T-helper 22 cell (primary cell): ENCODE data around the gene UCP1.

Experiments used
- DNase-seq: peaks from one replicate; pipeline ENCODE4 v3.0.0-alpha.2; 2020; ENCODE audit warnings: low read depth

UCP1 gene, protein sequence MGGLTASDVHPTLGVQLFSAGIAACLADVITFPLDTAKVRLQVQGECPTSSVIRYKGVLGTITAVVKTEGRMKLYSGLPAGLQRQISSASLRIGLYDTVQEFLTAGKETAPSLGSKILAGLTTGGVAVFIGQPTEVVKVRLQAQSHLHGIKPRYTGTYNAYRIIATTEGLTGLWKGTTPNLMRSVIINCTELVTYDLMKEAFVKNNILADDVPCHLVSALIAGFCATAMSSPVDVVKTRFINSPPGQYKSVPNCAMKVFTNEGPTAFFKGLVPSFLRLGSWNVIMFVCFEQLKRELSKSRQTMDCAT

DNA sequence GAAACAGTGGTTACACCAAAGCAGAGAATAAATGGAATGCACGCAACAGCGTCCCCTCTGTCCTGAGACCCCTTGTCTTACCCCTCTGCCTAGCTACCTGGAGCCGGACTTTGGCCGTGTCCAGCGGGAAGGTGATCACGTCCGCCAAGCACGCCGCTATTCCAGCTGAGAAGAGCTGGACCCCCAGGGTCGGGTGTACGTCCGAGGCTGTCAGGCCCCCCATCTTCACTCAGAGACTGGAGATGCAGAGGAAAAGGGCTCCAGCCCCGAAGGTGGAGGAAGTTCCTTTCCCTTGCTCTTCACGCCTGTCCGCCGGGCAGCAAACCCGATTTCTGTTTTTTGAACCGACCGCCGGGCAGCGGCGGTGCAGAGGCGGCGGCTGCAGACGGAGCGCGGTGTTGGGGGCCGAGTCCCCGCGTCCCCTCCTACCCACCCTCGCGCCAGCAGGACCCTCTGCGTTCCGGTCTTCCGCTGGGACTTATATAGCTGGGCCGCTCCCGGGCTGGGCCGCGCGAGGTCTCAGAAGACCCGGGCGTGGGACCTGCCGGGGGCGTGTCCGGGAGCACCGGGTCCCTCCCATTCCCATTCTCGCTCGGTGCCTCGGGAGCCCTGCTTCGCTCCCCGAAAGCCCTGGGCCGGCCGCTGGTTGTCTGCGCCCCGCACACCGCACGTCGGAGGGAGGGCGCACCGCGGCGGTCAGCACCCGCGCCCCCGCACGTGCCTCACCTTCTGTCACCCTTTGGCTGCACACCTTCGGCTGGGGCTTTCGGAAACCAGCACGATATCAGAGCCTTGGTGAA lies at the start of gene UCP1:
UCP1 (minus strand) TSS at position 455 of the 800 bp plus-strand sequence; CDS start at position 223, 232 bp downstream.
- no peak for DNase-seq

DNA sequence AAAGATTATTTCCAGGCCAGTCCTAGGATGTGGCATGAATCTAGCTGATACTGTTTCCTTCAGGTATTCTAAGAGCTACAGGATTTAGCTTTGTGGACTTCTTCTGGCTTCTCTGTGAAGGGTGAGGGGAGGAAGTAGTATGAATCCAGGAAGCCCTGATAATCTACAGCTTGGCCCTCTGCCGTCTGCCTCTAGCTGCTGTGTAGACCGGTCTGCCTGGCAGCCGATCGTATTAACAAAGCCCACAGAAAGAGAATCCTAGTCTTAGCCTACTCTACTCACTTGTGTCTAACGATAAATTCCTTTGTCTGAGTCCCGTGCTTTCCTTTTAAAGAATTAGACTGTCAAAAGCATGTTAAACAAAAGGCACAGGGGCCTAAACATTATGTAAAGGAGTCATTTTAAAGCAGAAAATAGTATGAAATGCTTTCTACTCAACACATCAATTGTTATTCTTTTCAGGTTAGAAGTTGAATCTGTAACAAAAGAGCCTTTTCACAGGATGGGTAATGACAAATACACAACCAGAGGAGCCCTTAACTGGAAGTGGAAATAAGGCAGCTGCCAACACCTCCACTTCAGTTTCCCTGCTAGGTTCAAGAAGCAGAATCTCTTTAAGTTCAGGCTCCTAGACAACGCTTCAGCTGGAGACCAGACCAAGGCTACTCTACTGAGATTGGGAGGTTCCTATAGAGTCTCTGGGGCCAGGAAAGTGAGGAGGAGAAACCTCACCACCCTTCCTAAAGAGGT lies 48.9 kb upstream of the UCP1 start:
- DNase-seq: no peak

DNA sequence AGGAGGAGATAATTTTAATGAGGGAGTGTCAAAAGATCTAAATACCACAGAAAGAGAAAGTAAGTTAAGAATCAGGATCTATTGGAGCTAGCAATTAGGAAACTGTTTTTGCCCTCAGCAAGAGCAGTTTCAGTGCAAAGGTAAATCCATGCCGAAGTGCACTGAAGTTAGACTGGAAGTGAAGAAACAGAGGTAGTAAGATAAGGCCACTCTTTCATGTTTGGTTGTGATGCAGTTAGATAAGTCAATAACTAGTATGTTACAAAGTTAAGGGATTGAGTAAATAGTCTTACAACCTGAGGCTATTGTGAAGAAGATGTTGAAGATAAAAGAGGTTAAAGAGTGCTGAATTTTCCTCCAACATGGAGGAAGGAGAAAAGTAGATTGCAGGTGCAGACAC lies 46.7 kb upstream of the UCP1 start:
- no peak for DNase-seq

DNA sequence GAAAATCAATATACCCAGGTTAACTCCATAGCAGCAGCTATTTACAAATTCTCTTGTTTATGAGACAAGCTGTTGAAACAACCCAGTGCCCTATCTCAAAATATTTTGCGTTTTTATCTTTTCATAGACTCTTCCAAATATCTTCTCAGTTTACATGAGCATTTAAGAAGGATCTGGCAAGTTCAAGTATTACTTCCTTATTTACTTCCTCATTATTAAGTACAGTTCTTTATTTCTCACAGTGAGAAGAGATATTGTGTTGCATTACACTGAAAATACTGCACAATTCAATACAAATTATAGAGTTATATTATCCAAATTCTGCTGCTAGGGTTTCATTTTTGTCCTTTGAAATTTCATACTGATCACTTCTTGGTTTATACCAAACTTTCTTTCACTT lies 43.6 kb upstream of the UCP1 start:
- DNase-seq: no peak

DNA sequence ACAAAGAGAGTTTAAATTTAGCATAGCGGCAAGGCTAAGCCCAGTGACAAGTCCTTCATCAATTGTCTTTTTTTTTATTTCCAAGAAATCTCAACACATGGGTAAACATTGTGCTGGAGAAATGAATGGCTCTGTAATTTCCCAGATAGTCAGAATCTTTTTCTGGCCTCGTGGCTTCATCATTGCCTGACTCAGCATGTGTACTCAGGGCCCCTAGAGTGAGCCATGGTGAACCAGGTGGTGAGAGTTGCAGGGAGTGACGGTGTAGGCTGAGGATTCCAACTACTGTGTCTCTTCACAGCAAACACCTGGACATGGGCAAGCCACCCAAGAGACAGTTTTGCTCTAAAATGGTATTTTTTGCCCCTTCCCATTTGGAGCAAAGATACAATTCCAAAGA lies 43.1 kb upstream of the UCP1 start:
- DNase-seq: no peak

DNA sequence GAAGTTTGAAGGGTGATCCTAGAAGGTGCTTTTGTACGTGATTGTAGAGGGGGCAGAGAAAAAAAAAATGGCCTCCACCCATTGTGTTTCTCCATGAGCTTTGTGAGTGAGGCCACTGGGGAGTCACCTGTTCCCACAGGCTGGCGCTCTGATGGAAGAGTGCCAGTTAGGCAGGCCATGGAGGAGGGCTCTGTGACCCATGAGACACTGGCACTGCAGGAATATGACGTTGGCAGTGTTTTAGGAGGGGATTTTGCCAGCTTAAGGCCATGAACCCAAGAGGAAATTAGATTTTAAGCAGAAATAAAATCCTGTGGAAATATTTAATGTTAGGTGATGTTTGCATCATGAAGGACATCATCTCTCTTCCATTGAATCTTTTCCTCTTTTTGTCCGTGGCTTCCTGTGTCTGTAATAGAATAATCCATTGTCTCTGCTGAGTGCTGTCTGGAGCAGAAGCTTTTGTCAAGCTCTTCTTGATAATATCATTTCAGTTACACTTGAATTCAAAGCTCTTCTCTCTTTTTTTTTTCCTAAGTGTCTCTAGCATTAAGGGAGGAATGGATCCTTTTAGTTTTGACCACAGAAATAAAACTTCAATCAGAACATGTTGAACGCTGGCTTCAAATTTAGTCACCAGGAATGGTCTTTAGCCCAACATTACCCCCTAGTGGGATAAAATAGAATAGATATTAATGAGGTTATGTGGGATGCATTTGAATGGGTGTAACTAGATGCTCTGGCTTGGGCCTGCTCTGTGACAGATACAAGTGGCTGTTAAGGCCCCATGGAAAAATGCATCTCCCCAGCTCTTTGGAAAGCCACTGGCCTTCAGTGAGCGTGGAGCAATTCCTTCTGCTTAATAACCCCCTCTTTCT lies 41.0 kb upstream of the UCP1 start:
- DNase-seq: no peak

DNA sequence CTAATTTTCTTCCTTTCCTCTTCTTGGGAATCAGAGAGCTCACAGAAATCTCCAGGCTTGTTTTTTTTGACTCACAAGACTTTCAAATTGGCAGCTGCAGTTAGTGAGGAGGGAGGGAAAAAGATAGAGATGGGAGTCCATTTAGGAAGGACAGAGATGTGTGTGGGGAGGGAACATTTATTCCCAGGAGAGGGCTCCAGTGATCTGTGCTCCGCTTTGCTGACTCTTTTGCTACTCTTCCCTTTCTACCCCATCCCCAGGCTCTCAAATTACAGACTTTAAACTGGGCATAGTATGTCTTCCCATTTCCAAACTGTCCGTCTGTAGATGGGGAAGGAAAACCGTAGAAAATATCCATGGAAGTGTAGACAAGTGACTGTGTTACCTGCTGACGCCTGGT lies 39.1 kb upstream of the UCP1 start:
- no peak for DNase-seq

DNA sequence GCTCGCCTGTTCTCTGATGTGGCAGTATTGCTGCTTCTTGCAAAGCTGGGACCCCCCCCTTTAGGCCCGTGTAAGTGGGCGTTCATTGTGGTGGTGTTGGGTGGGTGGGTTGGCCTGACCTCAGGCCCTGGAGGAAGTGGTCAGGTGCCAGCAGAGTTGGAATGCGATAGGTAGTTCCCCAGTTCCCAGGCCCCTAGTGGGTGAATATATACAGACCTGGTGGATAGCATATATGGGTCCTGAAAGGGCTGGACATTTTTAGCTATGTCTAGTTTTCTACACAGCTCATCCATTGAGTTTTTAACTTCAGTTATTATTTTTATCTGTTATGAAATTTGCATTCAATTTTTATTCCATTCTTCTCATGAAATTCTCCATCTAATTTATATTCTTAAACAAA lies 35.8 kb upstream of the UCP1 start:
- no peak for DNase-seq

DNA sequence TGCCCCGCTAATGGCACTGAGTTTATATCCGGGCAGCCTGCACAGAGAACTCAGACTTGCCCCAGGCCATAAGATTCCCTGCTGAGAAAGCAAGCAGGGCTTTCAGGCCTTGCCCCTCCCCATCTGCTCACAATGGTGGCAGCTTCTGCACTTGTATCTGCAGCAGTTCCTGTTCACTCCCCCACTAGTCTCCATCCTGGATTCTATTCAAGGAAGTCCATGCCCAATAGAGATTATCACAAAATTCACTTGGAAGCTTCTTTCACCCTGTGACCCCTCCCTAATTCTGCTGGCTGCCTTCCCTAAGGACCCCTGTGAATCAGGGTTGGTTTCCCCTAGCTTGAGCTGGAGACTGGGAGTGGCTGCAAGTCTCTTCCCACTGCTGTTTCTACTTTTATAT lies 34.5 kb upstream of the UCP1 start:
- DNase-seq: no peak

DNA sequence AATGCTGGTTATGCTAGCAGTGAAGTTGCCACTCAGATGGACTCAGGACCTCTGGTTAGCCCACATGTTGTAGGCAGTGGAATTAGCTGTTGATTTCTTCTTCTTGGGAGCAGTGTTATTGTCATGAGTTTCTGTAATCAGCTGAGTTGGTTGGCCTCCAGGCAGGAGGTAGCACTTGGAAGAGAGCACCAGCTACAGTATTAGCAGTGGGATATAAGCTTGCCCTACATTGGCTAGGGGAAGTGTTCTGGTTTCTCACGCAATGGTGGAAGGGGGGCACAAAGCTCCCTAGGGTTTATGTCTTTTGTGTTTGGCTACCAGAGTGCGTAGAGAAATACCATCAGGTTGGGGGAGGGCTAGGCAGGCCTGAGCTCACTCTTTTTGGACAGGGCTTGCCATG lies 34.0 kb upstream of the UCP1 start:
- no peak for DNase-seq

DNA sequence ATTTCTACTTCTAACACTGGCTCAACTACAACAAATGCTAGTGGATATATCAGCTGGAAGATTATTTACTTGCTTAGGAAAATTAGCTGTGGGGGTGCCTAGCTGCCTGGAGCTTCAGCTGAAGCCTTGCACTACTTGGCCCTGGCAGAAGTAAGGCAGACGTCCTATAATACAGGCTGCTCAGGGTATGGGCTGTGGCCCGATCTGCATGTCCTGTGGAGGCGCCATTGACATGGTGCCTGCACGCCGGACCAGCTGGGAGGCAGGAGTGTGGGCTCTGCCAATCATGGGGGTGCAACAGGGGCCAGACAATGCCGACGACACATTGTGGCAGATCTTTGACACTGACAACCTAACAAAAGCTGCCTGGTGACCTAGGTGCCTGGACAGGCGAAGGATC lies 31.6 kb upstream of the UCP1 start:
- no peak for DNase-seq

DNA sequence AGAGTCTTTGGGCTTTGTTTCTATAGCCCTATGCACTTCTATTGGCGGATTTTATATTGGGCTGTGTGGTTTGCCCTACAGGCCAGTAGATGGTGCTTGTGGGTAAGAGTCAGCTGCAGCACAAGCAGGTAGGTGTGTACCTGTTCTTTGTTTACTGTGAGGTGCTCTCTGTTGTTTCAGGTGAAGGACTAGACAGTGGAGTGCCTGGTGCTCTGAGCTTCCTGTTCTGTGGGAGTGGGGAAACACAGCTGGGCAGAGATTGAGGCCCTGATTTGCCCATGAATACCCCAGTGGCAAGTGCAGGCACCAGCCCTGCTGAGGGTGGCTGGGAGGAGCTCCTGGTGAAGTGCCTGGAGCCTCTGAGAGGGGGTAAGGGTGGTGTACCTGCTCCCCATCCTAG lies 26.3 kb upstream of the UCP1 start:
- DNase-seq: no peak

DNA sequence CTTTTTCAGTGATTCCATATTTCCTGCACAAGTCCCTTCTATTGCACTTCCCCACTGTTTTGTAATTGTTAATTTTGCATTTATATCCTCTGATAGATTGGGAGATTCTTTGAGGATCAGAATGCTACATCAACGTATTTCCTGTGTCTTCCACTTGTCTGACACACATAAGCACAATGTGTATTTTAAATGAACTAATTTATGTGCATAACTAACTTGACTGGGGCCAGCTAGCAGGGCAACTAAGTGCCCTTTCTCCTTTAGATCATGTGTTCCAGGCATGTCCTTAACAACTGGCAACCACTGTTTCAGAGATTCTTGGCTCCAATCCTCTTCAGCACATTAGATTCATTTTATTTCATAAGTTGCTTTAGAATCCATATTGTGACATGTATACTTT lies 15.7 kb upstream of the UCP1 start:
- DNase-seq: no peak

DNA sequence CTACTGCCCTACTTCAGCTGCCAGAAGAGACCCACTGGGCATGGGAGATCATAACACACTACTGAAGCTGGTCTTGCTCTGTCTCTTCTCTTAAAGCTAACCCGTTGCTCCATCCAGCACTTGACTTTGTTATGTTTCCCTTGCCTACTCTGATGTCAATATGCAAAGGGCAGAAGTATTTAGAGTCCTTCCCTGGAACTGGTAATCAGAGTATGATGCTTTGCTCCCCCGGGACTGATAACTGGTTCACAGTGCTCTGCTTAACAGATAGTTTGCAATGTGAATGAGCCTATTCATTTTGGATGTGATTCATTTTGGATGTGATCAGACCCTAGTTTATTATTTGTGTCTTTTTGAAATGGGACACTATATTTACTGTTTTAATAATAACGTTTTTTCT lies 12.3 kb upstream of the UCP1 start:
- no peak for DNase-seq

DNA sequence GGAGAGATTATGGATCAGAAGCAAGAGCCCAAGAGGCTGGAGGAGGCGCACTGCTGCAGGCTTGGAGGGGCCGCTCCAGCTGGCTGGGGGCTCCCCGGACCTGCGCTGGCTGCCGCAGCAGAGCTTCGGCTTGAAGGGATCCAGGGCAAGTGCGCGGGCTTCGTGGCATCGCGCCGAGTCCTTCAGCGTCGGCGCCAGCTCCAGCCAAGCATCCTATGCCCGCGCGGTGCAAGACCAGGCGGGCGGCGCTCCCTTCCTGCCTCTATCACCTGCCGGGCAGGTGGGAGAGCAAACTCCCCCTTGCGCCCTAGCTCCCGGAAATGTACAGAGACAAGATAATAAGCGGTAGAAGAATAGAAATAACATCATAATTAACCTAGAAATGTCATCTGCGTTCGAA lies 10.5 kb upstream of the UCP1 start:
- DNase-seq: no peak

DNA sequence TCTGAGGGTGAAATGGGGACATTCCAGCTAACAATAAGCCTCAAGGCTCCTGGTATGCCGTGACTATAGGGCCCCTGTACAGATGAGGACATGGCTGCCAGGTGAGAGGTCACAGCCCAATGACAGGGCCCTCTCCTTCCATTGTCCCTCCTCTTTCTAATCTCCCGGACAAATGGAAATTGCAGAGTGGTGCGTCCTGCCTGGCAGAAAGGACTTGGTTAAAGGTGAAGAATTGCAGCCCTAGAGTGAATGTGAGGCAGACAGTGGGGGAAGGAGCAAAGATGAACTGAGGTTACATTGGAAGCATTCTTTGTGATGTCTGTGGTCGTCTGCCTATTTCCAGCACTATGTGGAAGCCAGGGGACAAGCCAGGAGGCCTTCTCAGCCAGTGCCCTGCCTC lies 6.7 kb upstream of the UCP1 start:
- DNase-seq: no peak

DNA sequence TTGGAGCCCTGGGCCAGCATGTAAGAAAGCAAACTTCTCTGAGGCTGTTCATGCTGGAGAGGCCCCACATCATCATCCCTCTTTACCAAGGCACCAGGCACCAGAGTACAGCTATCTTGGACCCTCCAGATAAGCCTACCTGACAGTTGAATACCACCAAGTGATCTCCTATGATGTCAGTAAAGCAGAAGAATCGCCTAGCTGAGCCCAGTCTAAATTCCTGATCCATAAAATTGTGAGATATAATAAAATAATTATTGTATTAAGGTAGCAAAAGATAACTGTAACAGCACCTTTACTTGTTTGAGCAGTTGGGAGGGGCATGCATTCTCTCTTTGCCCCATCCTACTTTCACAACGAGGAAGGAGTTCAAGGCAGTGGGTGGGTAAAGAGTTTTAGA lies 2.9 kb upstream of the UCP1 start:
- DNase-seq: no peak

DNA sequence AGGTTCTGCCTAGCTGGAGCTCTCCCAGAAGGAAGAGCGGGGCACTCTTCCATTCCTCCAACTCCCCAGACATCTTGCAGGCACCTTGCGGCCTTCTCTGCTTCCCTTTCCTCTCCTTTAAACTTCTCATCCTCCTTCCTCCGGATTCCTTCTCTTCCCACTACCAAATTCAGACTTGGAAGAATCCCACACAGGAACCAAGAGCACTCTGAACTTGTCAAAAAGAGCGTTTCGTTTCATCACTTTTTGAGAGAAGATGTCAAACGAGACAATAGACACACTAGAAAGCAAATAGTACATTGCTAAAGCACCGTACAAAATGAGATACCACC lies 512 bp upstream of the UCP1 start:
- DNase-seq: no peak

DNA sequence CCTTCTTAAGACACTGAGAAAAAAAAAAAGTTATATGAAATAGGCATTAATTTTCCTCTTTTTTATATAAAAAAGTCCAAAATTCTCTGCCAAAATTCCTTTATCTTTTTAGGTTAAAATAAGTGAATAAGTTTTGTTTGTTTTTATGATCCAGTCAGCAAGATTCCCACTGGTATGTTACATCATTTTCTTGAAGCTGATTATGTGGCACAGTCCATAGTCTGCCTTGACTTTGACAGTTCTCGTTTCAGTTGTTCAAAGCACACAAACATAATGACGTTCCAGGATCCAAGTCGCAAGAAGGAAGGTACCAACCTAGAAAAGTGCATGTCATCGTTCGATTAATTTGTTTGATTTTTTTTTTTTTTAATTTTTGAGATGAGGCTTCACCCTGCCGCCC lies 9.1 kb downstream of the UCP1 start:
- no peak for DNase-seq

DNA sequence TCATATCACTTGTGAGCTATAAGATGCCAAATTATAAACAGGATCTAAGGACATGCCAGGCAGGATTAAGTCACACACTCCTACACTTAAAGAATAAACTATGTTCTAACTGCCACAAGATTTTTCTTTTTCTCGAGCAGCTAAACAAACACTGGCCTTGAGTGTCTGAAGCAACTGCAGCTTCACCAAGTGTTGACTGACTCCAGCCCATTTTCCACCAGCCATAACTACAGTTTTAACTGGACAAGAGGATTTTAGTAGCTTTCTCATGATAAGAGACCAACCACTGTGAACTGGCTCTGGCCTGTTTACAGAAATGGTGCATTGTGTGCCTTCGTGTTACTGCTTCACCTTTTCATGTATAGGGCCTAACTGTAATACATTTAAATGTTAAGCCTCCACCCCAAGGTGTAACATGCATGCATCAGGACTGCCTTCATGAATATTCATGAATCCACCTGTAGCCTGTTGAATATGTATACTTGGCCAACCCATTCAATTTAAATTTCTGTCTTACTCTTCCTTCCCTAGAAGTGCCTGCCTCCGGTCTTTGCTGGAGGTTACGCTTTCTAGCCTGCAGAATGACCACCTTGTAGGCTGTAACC lies 10.8 kb downstream of the UCP1 start:
- DNase-seq: no peak

DNA sequence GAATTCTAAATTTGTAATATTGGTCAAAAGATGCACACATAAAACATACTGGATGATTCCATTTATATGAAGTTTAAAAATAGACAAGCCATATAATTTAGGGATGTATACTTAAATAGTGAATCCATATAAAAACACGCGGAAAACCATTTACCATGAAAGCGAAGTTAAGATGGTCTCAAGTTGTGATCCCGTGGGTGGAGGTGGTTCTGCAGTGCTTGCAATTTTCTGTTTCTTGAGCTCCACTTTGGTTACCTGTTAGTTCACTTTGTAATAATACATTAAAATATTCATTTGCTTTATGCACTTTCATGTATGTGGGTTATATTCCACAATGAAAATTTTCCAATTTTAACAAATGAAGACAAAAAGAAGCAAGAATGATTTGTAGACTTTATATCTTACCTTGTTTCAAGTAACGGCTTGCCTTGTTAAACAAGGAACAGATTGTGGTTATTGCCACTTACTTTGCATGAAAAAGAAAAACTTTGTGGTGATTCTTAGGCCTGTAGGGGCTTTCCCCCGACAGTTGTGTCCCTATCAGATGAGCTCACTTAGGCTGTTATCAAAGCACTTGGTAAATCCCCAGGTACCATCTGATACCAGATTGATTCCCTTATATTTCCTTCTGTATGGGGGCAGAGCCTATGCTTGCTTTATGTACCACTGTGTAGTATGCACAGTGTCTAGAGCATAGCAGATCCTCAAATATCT lies 12.2 kb downstream of the UCP1 start:
- DNase-seq: peak; percentile 0
